Measurements from ENCODE around the gene TMTC1. TPM values are rescaled to one million over a fixed set of nuclear protein-coding genes. Genes with fewer than 3 reads are reported as not detected.

Gene TMTC1
- total and polyA plus RNA-seq, 2 of the 8 experiments (the other 6 are each of a cell fraction or from before 2014, with no cell fraction given), result 15.4 to 20.8 TPM

DNA sequence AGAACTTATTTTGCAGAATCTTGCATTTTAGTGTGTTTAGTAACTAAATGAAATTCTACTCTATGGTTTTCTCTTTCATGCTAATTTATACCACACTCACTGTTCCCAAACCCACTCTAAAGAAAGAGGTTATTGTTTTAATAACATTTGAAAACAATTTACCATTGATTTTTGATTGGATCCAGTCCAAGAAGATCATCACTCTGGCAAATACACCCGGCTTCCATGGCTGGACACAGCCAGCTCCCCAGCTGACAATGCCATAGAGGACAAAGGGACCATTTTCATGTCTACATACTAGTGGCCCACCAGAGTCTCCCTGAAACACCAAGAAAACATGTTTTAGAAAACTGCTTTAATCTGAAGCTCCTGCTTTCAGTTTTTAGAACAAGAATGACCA lies 328.7 kb downstream of the TMTC1 start (continued):
- TF ChIP-seq, protein P1, sequence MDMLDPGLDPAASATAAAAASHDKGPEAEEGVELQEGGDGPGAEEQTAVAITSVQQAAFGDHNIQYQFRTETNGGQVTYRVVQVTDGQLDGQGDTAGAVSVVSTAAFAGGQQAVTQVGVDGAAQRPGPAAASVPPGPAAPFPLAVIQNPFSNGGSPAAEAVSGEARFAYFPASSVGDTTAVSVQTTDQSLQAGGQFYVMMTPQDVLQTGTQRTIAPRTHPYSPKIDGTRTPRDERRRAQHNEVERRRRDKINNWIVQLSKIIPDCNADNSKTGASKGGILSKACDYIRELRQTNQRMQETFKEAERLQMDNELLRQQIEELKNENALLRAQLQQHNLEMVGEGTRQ (IDR thresholded peaks at IDR 0.05; ENCODE audit: low read length), result no peak
- no peak for TF ChIP-seq BACH1 (IDR thresholded peaks at IDR 0.05; ENCODE audit: low read length)
- no peak for TF ChIP-seq TEAD4 (IDR thresholded peaks at IDR 0.05; ENCODE audit: low read depth, low read length)
- no peak for TF ChIP-seq POLR2A (IDR thresholded peaks at IDR 0.05; ENCODE audit: control extremely low read depth in 1 of 2, low read depth in 2 of 2, low read length in 2 of 2)
- TF ChIP-seq SAP30 (IDR thresholded peaks at IDR 0.05; ENCODE audit: insufficient read depth, insufficient replicate concordance, low read length), result no peak
- TF ChIP-seq, protein P2, sequence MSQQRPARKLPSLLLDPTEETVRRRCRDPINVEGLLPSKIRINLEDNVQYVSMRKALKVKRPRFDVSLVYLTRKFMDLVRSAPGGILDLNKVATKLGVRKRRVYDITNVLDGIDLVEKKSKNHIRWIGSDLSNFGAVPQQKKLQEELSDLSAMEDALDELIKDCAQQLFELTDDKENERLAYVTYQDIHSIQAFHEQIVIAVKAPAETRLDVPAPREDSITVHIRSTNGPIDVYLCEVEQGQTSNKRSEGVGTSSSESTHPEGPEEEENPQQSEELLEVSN (IDR thresholded peaks at IDR 0.05), result no peak
